ENCODE data around the gene RHEBL1. TPM values are rescaled to one million over a fixed set of nuclear protein-coding genes. Genes with fewer than 3 reads are reported as not detected.

RHEBL1 gene
- total RNA-seq, 4 donors from 2014 or later = 0.46 to 0.71 TPM; not detected in 2

DNA sequence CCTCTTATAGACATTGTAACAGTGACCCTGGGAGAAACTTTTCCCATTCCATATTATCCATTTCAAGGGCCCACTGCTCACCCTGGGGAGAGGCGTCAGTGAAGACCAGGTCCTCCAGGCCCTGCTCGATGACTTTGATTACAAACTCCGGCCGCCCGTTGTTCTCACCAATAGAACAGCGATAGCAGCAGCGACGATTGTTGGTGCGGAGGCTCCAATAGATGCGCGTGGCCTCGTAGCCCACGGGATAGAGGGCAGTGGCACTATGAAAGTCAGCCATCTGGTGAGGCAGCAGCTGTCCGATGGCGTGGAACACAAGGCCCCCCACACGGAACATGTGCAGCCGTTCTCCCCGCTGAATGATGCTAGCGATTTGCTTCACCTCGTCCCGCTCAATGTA is 43.7 kb downstream of the RHEBL1 start:
- no peaks in the 10 kb centered on the region for H3K4me1 ChIP-seq
- H3K27me3 ChIP-seq = no peaks in the 10 kb centered on the region
- intact Hi-C loops (cut with DNase I; ENCODE audit: low total_unique reads) = no loop called here
- TF ChIP-seq, protein P1, sequence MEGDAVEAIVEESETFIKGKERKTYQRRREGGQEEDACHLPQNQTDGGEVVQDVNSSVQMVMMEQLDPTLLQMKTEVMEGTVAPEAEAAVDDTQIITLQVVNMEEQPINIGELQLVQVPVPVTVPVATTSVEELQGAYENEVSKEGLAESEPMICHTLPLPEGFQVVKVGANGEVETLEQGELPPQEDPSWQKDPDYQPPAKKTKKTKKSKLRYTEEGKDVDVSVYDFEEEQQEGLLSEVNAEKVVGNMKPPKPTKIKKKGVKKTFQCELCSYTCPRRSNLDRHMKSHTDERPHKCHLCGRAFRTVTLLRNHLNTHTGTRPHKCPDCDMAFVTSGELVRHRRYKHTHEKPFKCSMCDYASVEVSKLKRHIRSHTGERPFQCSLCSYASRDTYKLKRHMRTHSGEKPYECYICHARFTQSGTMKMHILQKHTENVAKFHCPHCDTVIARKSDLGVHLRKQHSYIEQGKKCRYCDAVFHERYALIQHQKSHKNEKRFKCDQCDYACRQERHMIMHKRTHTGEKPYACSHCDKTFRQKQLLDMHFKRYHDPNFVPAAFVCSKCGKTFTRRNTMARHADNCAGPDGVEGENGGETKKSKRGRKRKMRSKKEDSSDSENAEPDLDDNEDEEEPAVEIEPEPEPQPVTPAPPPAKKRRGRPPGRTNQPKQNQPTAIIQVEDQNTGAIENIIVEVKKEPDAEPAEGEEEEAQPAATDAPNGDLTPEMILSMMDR (IDR thresholded peaks at IDR 0.05 in 4 of 5, conservative IDR thresholded peaks at IDR 0.05 in 1 of 5) = no peak
- TF ChIP-seq POLR2A (IDR thresholded peaks at IDR 0.05) = no peak
- H3K27ac ChIP-seq = no peak overlapping the region
- DNase-seq (no peak), ATAC-seq (no peak)
- no peak overlapping the region for H3K4me3 ChIP-seq
- H3K36me3 ChIP-seq = peaks cover 0 to 89% of the 10 kb centered on the region in 2 donors
- in situ Hi-C loops (cut with MboI; ENCODE audit: low sequenced_read_pairs in 4 of 4) = no loop called here
- H3K9me3 ChIP-seq = no peaks in the 10 kb centered on the region

- no peak for TF ChIP-seq POLR2A (IDR thresholded peaks at IDR 0.05)
- TF ChIP-seq, protein P1 (IDR thresholded peaks at IDR 0.05 in 4 of 5, conservative IDR thresholded peaks at IDR 0.05 in 1 of 5) = no peak
- Histone ChIP-seq H3K4me1 (no peaks in the 10 kb centered on the region), H3K4me3 (no peak overlapping the region), H3K9me3 (no peaks in the 10 kb centered on the region), H3K36me3 (peaks cover 0 to 85% of the 10 kb centered on the region in 2 donors), H3K27ac (no peak overlapping the region), H3K27me3 (no peaks in the 10 kb centered on the region)
- intact Hi-C loops (cut with DNase I; ENCODE audit: low total_unique reads) (no loop called here), in situ Hi-C loops (cut with MboI; ENCODE audit: low sequenced_read_pairs in 4 of 4) (no loop called here)
- DNase-seq (no peak), ATAC-seq (no peak)
Observed at GRCh38 chr12:49025463-49025862, 44.3 kb downstream of the RHEBL1 start.

GRCh38 chr12:49024543-49024942 is 45.2 kb downstream of the RHEBL1 start:
- no peak overlapping the region for H3K27ac ChIP-seq
- in situ Hi-C loops (cut with MboI; ENCODE audit: low sequenced_read_pairs in 4 of 4) (no loop called here), intact Hi-C loops (cut with DNase I; ENCODE audit: low total_unique reads) (no loop called here)
- no peaks in the 10 kb centered on the region for H3K27me3 ChIP-seq
- ATAC-seq (no peak), DNase-seq (no peak)
- no peaks in the 10 kb centered on the region for H3K4me1 ChIP-seq
- TF ChIP-seq, protein P1 (IDR thresholded peaks at IDR 0.05 in 4 of 5, conservative IDR thresholded peaks at IDR 0.05 in 1 of 5) = no peak
- TF ChIP-seq POLR2A (IDR thresholded peaks at IDR 0.05) = no peak
- H3K9me3 ChIP-seq = no peaks in the 10 kb centered on the region
- peaks cover 0 to 85% of the 10 kb centered on the region in 2 donors for H3K36me3 ChIP-seq
- no peak overlapping the region for H3K4me3 ChIP-seq

DNA sequence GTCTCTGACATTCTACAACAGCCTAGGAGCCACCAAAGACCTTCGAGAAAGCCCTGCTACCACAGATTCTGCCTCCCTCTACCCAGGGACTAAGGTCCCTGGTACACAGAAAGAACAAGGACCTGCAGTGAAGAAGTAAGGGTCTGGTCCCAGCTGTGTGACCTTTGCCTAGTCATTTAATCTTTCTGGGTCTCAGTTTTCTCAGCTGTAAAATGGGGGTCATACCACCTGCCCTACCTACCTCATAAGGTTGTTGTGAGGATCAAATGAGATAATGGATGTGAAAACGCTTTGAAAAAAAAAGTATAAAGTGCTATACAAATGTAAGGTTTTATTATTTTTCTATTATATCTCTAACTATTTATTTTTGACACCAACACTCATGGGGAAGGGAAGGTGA is 46.0 kb downstream of the RHEBL1 start:
- no peaks in the 10 kb centered on the region for H3K9me3 ChIP-seq
- intact Hi-C loops (cut with DNase I; ENCODE audit: low total_unique reads) = no loop called here
- ATAC-seq = no peak
- DNase-seq = no peak
- H3K4me1 ChIP-seq = no peaks in the 10 kb centered on the region
- no peak overlapping the region for H3K27ac ChIP-seq
- no peak overlapping the region for H3K4me3 ChIP-seq
- H3K27me3 ChIP-seq = no peaks in the 10 kb centered on the region
- TF ChIP-seq, protein P1 (IDR thresholded peaks at IDR 0.05 in 4 of 5, conservative IDR thresholded peaks at IDR 0.05 in 1 of 5) = no peak
- TF ChIP-seq POLR2A (IDR thresholded peaks at IDR 0.05) = no peak
- peaks cover 0 to 79% of the 10 kb centered on the region in 2 donors for H3K36me3 ChIP-seq
- in situ Hi-C loops (cut with MboI; ENCODE audit: low sequenced_read_pairs in 4 of 4) = no loop called here

GRCh38 chr12:49022558-49023178 is 47.1 kb downstream of the RHEBL1 start:
- intact Hi-C loops (cut with DNase I; ENCODE audit: low total_unique reads) = no loop called here
- TF ChIP-seq POLR2A (IDR thresholded peaks at IDR 0.05) = no peak
- TF ChIP-seq, protein P1 (IDR thresholded peaks at IDR 0.05 in 4 of 5, conservative IDR thresholded peaks at IDR 0.05 in 1 of 5) = no peak

More at GRCh38 chr12:49022558-49023178, 47.1 kb downstream of the RHEBL1 start:
- no peaks in the 10 kb centered on the region for H3K9me3 ChIP-seq
- peaks cover 3 to 5% of the 10 kb centered on the region in 2 donors for H3K4me1 ChIP-seq
- no peak overlapping the region for H3K4me3 ChIP-seq
- H3K27me3 ChIP-seq = no peaks in the 10 kb centered on the region
- H3K36me3 ChIP-seq = peaks cover 0 to 67% of the 10 kb centered on the region in 2 donors
- DNase-seq (no peak), ATAC-seq (no peak)
- in situ Hi-C loops (cut with MboI; ENCODE audit: low sequenced_read_pairs in 4 of 4) = no loop called here
- no peak overlapping the region for H3K27ac ChIP-seq

Data from gastrocnemius medialis (tissue), 4 donors.